ENCODE results near the gene BMAL1.

- TF ChIP-seq, protein P1, sequence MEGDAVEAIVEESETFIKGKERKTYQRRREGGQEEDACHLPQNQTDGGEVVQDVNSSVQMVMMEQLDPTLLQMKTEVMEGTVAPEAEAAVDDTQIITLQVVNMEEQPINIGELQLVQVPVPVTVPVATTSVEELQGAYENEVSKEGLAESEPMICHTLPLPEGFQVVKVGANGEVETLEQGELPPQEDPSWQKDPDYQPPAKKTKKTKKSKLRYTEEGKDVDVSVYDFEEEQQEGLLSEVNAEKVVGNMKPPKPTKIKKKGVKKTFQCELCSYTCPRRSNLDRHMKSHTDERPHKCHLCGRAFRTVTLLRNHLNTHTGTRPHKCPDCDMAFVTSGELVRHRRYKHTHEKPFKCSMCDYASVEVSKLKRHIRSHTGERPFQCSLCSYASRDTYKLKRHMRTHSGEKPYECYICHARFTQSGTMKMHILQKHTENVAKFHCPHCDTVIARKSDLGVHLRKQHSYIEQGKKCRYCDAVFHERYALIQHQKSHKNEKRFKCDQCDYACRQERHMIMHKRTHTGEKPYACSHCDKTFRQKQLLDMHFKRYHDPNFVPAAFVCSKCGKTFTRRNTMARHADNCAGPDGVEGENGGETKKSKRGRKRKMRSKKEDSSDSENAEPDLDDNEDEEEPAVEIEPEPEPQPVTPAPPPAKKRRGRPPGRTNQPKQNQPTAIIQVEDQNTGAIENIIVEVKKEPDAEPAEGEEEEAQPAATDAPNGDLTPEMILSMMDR (IDR thresholded peaks at IDR 0.05; ENCODE audit: low read depth, low read length, poor library complexity, severe bottlenecking) = peak; percentile 91
- no peak for TF ChIP-seq EZH2phosphoT487 (IDR thresholded peaks at IDR 0.05; ENCODE audit: borderline replicate concordance, low read length)
Observed at GRCh38 chr11:13238879-13239514, 38.6 kb upstream of the BMAL1 start.
